K562 (cell line): ENCODE results near the gene KDM2A. TPM values are rescaled to one million over a fixed set of nuclear protein-coding genes. Genes with fewer than 3 reads are reported as not detected.

Experiments used
- CBX8 ChIP-seq: fragments of 200-600 bp; sonication (generic); IDR thresholded peaks from 2 replicates; pipeline ENCODE4 v1.6.1; 2012; ENCODE audit warnings: borderline replicate concordance, mixed run types, low read depth, mild to moderate bottlenecking, moderate library complexity, mixed read lengths, low read length, control low read depth, inconsistent platforms; ENCODE audit not compliant: poor library complexity, severe bottlenecking; ENCODE audit errors: extremely low read depth
- FOXM1 ChIP-seq, 2 experiments: fragments of 450-650 bp in 1 of 2; sonication (generic) in 1 of 2; formaldehyde crosslinking in 1 of 2; IDR thresholded peaks; 2 replicates each; pipeline versions ENCODE4 v1.6.1 to v1.9.0; 2017 to 2022; ENCODE audit warnings: low read depth in 2 of 2, mild to moderate bottlenecking in 2 of 2, missing genetic modification reagents in 1 of 2, moderate library complexity in 1 of 2
- GABPA ChIP-seq: fragments of 200-800 bp; sonication (Bioruptor generic); conservative IDR thresholded peaks from 2 replicates; pipeline ENCODE4 v1.6.1; 2016; ENCODE audit warnings: low read depth, missing genetic modification characterization, missing compliant biosample characterization
- GABPB1 ChIP-seq: sonication (generic); formaldehyde crosslinking; IDR thresholded peaks from 2 replicates; pipeline ENCODE4 v1.8.0; 2022; ENCODE audit warnings: mild to moderate bottlenecking, missing genetic modification reagents
- HEY1 ChIP-seq: fragments of 250-450 bp; sonication (Bioruptor Pico); IDR thresholded peaks from 2 replicates; pipeline ENCODE4 v1.5.0; 2020; ENCODE audit warnings: mild to moderate bottlenecking, moderate library complexity, borderline replicate concordance
- NFRKB ChIP-seq: fragments of 450-650 bp; IDR thresholded peaks from 2 replicates; pipeline ENCODE4 v1.6.1; 2016; ENCODE audit warnings: low read depth
- NR2C1 ChIP-seq, 2 experiments: fragments of 450-650 bp; IDR thresholded peaks; 2 replicates each; pipeline ENCODE4 v1.6.1; 2017; ENCODE audit warnings: mild to moderate bottlenecking in 2 of 2, antibody characterized with exemption in 1 of 2, inconsistent platforms in 1 of 2, missing compliant biosample characterization in 1 of 2, missing genetic modification characterization in 1 of 2
- NR2C2 ChIP-seq, 2 experiments: fragments of 200-800 bp in 1 of 2; sonication (Bioruptor generic) in 1 of 2; sonication (generic) in 1 of 2; formaldehyde crosslinking in 1 of 2; IDR thresholded peaks; 2 replicates each; pipeline versions ENCODE4 v1.6.1 to v1.8.0; 2016 to 2022; ENCODE audit warnings: mild to moderate bottlenecking in 1 of 2, missing compliant biosample characterization in 1 of 2, missing genetic modification characterization in 1 of 2, missing genetic modification reagents in 1 of 2
- SRF ChIP-seq, 2 experiments: fragments of 250-450, 450-650 bp in 1 of 2; sonication (Bioruptor Pico) in 1 of 2; sonication (generic) in 1 of 2; formaldehyde crosslinking; IDR thresholded peaks; 2 replicates each; pipeline versions ENCODE4 v1.5.0 to v1.5.1; 2020 to 2022; ENCODE audit warnings: mild to moderate bottlenecking in 1 of 2, missing genetic modification reagents in 1 of 2
- USF1 ChIP-seq: sonication (generic); formaldehyde crosslinking; IDR thresholded peaks from 2 replicates; pipeline ENCODE4 v1.9.0; 2022; ENCODE audit warnings: mild to moderate bottlenecking, missing genetic modification reagents
- ZFP36 ChIP-seq: fragments of 150-350 bp; IDR thresholded peaks from 2 replicates; pipeline ENCODE4 v1.6.1; 2018; ENCODE audit warnings: low read length, low read depth; ENCODE audit not compliant: partially characterized antibody
- polyA plus RNA-seq, 8 experiments: library from polyadenylated mRNA; depleted of rRNA in 4 of 8; stranded (reverse) in 5 of 8; unstranded in 3 of 8; fragments of >200 nt; fragmentation: Nextera tagmentation in 2 of 8; fragmentation: Illumina TruSeq in 1 of 8; extraction: Ambion mirVana in 2 of 8; extraction: Trizol in 1 of 8; gene quantifications; 2 replicates each; pipeline versions ENCODE4 v1.2.1 to v1.2.3, GENCODE V29; 2011 to 2014; ENCODE audit warnings: inconsistent platforms in 1 of 8, missing spikeins in 1 of 8
- total RNA-seq, 7 experiments: library from RNA; depleted of rRNA in 6 of 7; stranded (reverse); fragments of >200 nt in 6 of 7; fragmentation: Illumina TruSeq in 2 of 7; extraction: Trizol in 2 of 7; gene quantifications; 2 replicates each; pipeline versions ENCODE4 v1.2.1 to v1.2.3, GENCODE V29; 2011 to 2021; ENCODE audit warnings: low replicate concordance in 1 of 7
- TF ChIP-seq, protein P1 (sequence below): fragments of 450-650 bp; IDR thresholded peaks from 2 replicates; pipeline ENCODE4 v1.6.1; 2017; ENCODE audit warnings: antibody characterized with exemption, mild to moderate bottlenecking
- TF ChIP-seq, protein P2 (sequence below): sonication (generic); formaldehyde crosslinking; IDR thresholded peaks from 2 replicates; pipeline ENCODE4 v1.8.0; 2022; ENCODE audit warnings: missing genetic modification reagents, mild to moderate bottlenecking, moderate library complexity, borderline replicate concordance
- TF ChIP-seq, protein P3 (sequence below): fragments of 450-650 bp; IDR thresholded peaks from 2 replicates; pipeline ENCODE4 v1.7.1; 2018; ENCODE audit warnings: mild to moderate bottlenecking, low read depth; ENCODE audit not compliant: partially characterized antibody

The KDM2A gene
- total and polyA plus RNA-seq, 9 of the 15 experiments (the other 6 are each of a cell fraction or from before 2014, with no cell fraction given): 5.0 to 39.3 (median 21.3) TPM

DNA sequence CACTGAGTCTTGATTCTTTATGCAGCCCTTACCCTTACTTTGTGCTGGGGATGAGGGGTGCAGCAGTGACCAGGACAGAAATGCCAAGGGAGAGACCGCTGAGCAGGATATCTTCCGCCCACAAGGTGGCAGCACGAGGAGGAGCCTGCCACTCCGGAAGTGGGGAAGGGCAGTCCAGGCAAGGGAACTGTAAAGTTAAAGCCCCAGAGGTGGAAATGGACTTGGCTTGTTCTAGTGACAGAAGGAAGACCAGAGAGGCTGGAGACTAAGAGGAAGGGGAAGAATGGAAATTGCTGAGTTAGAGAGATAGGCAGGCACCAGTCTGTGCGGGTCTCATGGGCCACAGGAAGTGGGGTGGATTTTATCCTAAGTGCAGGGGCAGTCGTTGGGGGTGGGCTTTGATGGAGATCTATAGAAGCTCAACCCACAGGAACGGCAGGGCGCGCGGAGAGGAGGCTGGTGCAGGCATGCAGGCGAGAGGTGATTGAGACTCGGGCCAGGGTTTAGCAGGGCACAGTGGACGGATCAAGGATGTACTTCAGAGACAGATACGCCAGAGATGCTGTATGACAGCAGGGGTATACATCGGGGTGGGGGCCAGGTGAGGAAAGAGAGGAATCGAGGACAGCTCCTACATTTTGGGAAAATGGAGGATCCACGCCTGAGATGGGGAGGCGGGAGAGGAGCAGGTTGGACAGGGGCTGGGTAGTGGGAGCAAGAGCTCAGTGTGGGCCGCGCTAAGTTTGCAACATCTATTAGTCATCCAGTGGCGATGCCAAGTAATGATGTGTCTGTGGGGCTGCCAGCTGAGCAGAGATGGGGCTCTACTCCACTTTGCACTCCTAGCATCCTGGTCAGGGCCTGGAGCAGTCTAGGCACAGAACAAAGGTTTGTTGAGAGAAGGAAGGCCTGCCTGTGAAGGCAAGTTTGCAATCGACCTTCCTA lies 143.9 kb downstream of the KDM2A start (continued):
- TF ChIP-seq, protein P1, sequence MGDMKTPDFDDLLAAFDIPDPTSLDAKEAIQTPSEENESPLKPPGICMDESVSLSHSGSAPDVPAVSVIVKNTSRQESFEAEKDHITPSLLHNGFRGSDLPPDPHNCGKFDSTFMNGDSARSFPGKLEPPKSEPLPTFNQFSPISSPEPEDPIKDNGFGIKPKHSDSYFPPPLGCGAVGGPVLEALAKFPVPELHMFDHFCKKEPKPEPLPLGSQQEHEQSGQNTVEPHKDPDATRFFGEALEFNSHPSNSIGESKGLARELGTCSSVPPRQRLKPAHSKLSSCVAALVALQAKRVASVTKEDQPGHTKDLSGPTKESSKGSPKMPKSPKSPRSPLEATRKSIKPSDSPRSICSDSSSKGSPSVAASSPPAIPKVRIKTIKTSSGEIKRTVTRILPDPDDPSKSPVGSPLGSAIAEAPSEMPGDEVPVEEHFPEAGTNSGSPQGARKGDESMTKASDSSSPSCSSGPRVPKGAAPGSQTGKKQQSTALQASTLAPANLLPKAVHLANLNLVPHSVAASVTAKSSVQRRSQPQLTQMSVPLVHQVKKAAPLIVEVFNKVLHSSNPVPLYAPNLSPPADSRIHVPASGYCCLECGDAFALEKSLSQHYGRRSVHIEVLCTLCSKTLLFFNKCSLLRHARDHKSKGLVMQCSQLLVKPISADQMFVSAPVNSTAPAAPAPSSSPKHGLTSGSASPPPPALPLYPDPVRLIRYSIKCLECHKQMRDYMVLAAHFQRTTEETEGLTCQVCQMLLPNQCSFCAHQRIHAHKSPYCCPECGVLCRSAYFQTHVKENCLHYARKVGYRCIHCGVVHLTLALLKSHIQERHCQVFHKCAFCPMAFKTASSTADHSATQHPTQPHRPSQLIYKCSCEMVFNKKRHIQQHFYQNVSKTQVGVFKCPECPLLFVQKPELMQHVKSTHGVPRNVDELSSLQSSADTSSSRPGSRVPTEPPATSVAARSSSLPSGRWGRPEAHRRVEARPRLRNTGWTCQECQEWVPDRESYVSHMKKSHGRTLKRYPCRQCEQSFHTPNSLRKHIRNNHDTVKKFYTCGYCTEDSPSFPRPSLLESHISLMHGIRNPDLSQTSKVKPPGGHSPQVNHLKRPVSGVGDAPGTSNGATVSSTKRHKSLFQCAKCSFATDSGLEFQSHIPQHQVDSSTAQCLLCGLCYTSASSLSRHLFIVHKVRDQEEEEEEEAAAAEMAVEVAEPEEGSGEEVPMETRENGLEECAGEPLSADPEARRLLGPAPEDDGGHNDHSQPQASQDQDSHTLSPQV: peak; percentile 85
- TF ChIP-seq, protein P2, sequence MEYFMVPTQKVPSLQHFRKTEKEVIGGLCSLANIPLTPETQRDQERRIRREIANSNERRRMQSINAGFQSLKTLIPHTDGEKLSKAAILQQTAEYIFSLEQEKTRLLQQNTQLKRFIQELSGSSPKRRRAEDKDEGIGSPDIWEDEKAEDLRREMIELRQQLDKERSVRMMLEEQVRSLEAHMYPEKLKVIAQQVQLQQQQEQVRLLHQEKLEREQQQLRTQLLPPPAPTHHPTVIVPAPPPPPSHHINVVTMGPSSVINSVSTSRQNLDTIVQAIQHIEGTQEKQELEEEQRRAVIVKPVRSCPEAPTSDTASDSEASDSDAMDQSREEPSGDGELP: peak; percentile 65; the same call in 1 of the 2 replicates
- TF ChIP-seq GABPB1 (CRISPR knock-in tag) (peak; percentile 82), SRF (CRISPR knock-in tag; IDR thresholded peaks at IDR 0.05) (peak in 1 of 2 experiments; percentile 55; a peak in 1 of 4 replicates), HEY1 (CRISPR knock-in tag) (no peak), CBX8 (no peak), NR2C1 (IDR thresholded peaks at IDR 0.05) (0 out of 2 replicates have a peak, but pooled peaks have one; percentile 27), NR2C1 (tag; IDR thresholded peaks at IDR 0.05) (no peak), ZFP36 (no peak), NR2C2 (CRISPR knock-in tag; IDR thresholded peaks at IDR 0.05) (peak; percentile 58; the same call in 1 of the 2 replicates), NR2C2 (tag; IDR thresholded peaks at IDR 0.05) (peak; percentile 63; the same call in 1 of the 2 replicates), GABPA (tag) (peak; percentile 82), USF1 (CRISPR knock-in tag) (peak; percentile 28; the same call in 1 of the 2 replicates), NFRKB (0 out of 2 replicates have a peak, but pooled peaks have one; percentile 41), FOXM1 (IDR thresholded peaks at IDR 0.05; ENCODE audit: low read depth) (no peak), FOXM1 (CRISPR knock-in tag; IDR thresholded peaks at IDR 0.05; ENCODE audit: low read depth) (no peak)
- TF ChIP-seq, protein P3, sequence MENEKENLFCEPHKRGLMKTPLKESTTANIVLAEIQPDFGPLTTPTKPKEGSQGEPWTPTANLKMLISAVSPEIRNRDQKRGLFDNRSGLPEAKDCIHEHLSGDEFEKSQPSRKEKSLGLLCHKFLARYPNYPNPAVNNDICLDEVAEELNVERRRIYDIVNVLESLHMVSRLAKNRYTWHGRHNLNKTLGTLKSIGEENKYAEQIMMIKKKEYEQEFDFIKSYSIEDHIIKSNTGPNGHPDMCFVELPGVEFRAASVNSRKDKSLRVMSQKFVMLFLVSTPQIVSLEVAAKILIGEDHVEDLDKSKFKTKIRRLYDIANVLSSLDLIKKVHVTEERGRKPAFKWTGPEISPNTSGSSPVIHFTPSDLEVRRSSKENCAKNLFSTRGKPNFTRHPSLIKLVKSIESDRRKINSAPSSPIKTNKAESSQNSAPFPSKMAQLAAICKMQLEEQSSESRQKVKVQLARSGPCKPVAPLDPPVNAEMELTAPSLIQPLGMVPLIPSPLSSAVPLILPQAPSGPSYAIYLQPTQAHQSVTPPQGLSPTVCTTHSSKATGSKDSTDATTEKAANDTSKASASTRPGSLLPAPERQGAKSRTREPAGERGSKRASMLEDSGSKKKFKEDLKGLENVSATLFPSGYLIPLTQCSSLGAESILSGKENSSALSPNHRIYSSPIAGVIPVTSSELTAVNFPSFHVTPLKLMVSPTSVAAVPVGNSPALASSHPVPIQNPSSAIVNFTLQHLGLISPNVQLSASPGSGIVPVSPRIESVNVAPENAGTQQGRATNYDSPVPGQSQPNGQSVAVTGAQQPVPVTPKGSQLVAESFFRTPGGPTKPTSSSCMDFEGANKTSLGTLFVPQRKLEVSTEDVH: peak; percentile 71
